HepG2 (cell line): ENCODE results near the gene CTCF. TPM values are rescaled to one million over a fixed set of nuclear protein-coding genes. Genes with fewer than 3 reads are reported as not detected.

Experiments
- DR1 ChIP-seq: sonication (generic); formaldehyde crosslinking; IDR thresholded peaks from 2 replicates; pipeline ENCODE4 v1.8.0; 2021; ENCODE audit warnings: mild to moderate bottlenecking, missing genetic modification reagents, inconsistent platforms
- DZIP1 ChIP-seq: sonication (generic); formaldehyde crosslinking; IDR thresholded peaks from 2 replicates; pipeline ENCODE4 v1.5.0; 2020; ENCODE audit warnings: mild to moderate bottlenecking, missing genetic modification reagents
- ETS1 ChIP-seq: sonication (generic); formaldehyde crosslinking; IDR thresholded peaks from 2 replicates; pipeline ENCODE4 v1.4.0; 2020; ENCODE audit warnings: missing genetic modification reagents
- FOXC1 ChIP-seq: sonication (generic); formaldehyde crosslinking; IDR thresholded peaks from 2 replicates; pipeline ENCODE4 v1.8.0; 2022; ENCODE audit warnings: mild to moderate bottlenecking, missing genetic modification reagents, borderline replicate concordance
- GABPB1 ChIP-seq: IDR thresholded peaks from 2 replicates; pipeline ENCODE4 v1.6.1; 2016; ENCODE audit warnings: mild to moderate bottlenecking, missing genetic modification reagents, moderate library complexity, missing compliant biosample characterization
- HNRNPLL ChIP-seq: fragments of 200-400 bp; formaldehyde crosslinking; IDR thresholded peaks from 2 replicates; pipeline ENCODE4 v1.6.1; 2017; ENCODE audit warnings: mild to moderate bottlenecking, low read depth, low read length; ENCODE audit not compliant: poor library complexity, severe bottlenecking
- KMT2A ChIP-seq: sonication (generic); formaldehyde crosslinking; IDR thresholded peaks from 2 replicates; pipeline ENCODE4 v1.4.0; 2020; ENCODE audit warnings: missing genetic modification reagents
- MEF2D ChIP-seq: sonication (generic); formaldehyde crosslinking; IDR thresholded peaks from 2 replicates; pipeline ENCODE4 v1.5.1; 2020; ENCODE audit warnings: mild to moderate bottlenecking, missing genetic modification reagents
- MYC ChIP-seq: sonication (generic); formaldehyde crosslinking; IDR thresholded peaks from 2 replicates; pipeline ENCODE4 v1.9.0; 2021; ENCODE audit warnings: missing genetic modification reagents, borderline replicate concordance
- SMYD3 ChIP-seq: sonication (generic); formaldehyde crosslinking; IDR thresholded peaks from 2 replicates; pipeline ENCODE4 v1.8.1; 2023; ENCODE audit warnings: mild to moderate bottlenecking, missing genetic modification reagents
- SSRP1 ChIP-seq: IDR thresholded peaks from 2 replicates; pipeline ENCODE4 v1.6.1; 2016; ENCODE audit warnings: control low read depth
- TCF12 ChIP-seq, 2 experiments: fragments of 450-650 bp in 1 of 2; sonication (generic) in 1 of 2; formaldehyde crosslinking in 1 of 2; IDR thresholded peaks; 2 replicates each; pipeline versions ENCODE4 v1.6.1 to v1.8.0; 2017 to 2022; ENCODE audit warnings: antibody characterized with exemption in 1 of 2, mild to moderate bottlenecking in 1 of 2, missing genetic modification reagents in 1 of 2, moderate library complexity in 1 of 2
- U2AF1 ChIP-seq: fragments of 200-400 bp; formaldehyde crosslinking; optimal IDR thresholded peaks from 2 replicates; pipeline ENCODE3; 2017; ENCODE audit warnings: mild to moderate bottlenecking, low read depth, low read length
- ZBTB10 ChIP-seq: sonication (generic); formaldehyde crosslinking; IDR thresholded peaks from 2 replicates; pipeline ENCODE4 v1.4.0; 2020; ENCODE audit warnings: missing genetic modification reagents, borderline replicate concordance
- ZNF180 ChIP-seq: sonication (generic); formaldehyde crosslinking; IDR thresholded peaks from 2 replicates; pipeline ENCODE4 v1.4.0; 2020; ENCODE audit warnings: low read depth, missing genetic modification reagents, borderline replicate concordance
- ZNF354B ChIP-seq: sonication (generic); formaldehyde crosslinking; IDR thresholded peaks from 2 replicates; pipeline ENCODE4 v1.8.0; 2022; ENCODE audit warnings: mild to moderate bottlenecking, missing genetic modification reagents
- ZNF451 ChIP-seq: sonication (generic); formaldehyde crosslinking; IDR thresholded peaks from 2 replicates; pipeline ENCODE4 v1.5.0; 2020; ENCODE audit warnings: mild to moderate bottlenecking, missing genetic modification reagents
- ZNF552 ChIP-seq: sonication (generic); formaldehyde crosslinking; IDR thresholded peaks from 2 replicates; pipeline ENCODE4 v1.9.0; 2022; ENCODE audit warnings: missing genetic modification reagents, mild to moderate bottlenecking, borderline replicate concordance
- ZNF563 ChIP-seq: sonication (generic); formaldehyde crosslinking; IDR thresholded peaks from 2 replicates; pipeline ENCODE4 v1.8.0; 2022; ENCODE audit warnings: mild to moderate bottlenecking, moderate library complexity, missing genetic modification reagents
- ZNF616 ChIP-seq: sonication (generic); formaldehyde crosslinking; IDR thresholded peaks from 2 replicates; pipeline ENCODE4 v1.5.0; 2020; ENCODE audit warnings: low read depth, mild to moderate bottlenecking, missing genetic modification reagents
- ZNF746 ChIP-seq: sonication (generic); formaldehyde crosslinking; IDR thresholded peaks from 2 replicates; pipeline ENCODE4 v1.8.0; 2022; ENCODE audit warnings: mild to moderate bottlenecking, missing genetic modification reagents
- ZNF747 ChIP-seq: sonication (generic); formaldehyde crosslinking; IDR thresholded peaks from 2 replicates; pipeline ENCODE4 v1.8.1; 2023; ENCODE audit warnings: missing genetic modification reagents, mild to moderate bottlenecking, borderline replicate concordance
- ZSCAN20 ChIP-seq: sonication (generic); formaldehyde crosslinking; IDR thresholded peaks from 2 replicates; pipeline ENCODE4 v1.4.0; 2020; ENCODE audit warnings: missing genetic modification reagents, mild to moderate bottlenecking, borderline replicate concordance
- polyA plus RNA-seq, 8 experiments: library from polyadenylated mRNA; depleted of rRNA in 3 of 8; stranded (reverse) in 7 of 8; unstranded in 1 of 8; fragments of >200 nt; fragmentation: Illumina TruSeq in 4 of 8; extraction: Trizol in 4 of 8; gene quantifications; 2 replicates each; pipeline versions ENCODE4 v1.2.1 to v1.2.3, GENCODE V29; 2011 to 2016; ENCODE audit warnings: low read depth in 4 of 8, missing spikeins in 1 of 8, mixed read lengths in 1 of 8; ENCODE audit not compliant: insufficient read depth in 1 of 8
- total RNA-seq, 5 experiments: library from RNA; depleted of rRNA; stranded (reverse); fragments of >200 nt; fragmentation: Illumina TruSeq; extraction: Trizol; gene quantifications; 2 replicates each; pipeline ENCODE4 v1.2.3, GENCODE V29; 2016; ENCODE audit warnings: low read depth in 1 of 5

The CTCF gene
- total and polyA plus RNA-seq, 2 of the 13 experiments (the other 11 are each of a cell fraction or from before 2014, with no cell fraction given) = 19.5 to 37.5 TPM

GRCh38 chr16:67528870-67529581 is 33.3 kb upstream of the CTCF start (continued):
- TF ChIP-seq KMT2A (peak; percentile 47; the same call in 1 of the 2 replicates), GABPB1 (CRISPR knock-in tag) (peak; percentile 66), MEF2D (CRISPR knock-in tag) (no peak), ZBTB10 (peak; percentile 24), TCF12 (IDR thresholded peaks at IDR 0.05) (no peak), TCF12 (CRISPR knock-in tag; IDR thresholded peaks at IDR 0.05) (peak; percentile 53; the same call in 1 of the 2 replicates), SSRP1 (CRISPR knock-in tag) (peak; percentile 10; the same call in 1 of the 2 replicates), U2AF1 (no peak), DZIP1 (CRISPR knock-in tag) (peak; percentile 80), ZNF746 (CRISPR knock-in tag) (no peak), ZSCAN20 (CRISPR knock-in tag) (peak; percentile 42; the same call in 1 of the 2 replicates), ZNF451 (CRISPR knock-in tag) (peak; percentile 15; the same call in 1 of the 2 replicates), ZNF552 (CRISPR knock-in tag) (0 out of 2 replicates have a peak, but pooled peaks have one; percentile 10), ZNF354B (CRISPR knock-in tag) (0 out of 2 replicates have a peak, but pooled peaks have one; percentile 68), ZNF563 (CRISPR knock-in tag) (peak; percentile 26; the same call in 1 of the 2 replicates), ETS1 (CRISPR knock-in tag) (0 out of 2 replicates have a peak, but pooled peaks have one; percentile 76), FOXC1 (CRISPR knock-in tag) (peak; percentile 65), DR1 (CRISPR knock-in tag) (no peak), ZNF747 (CRISPR knock-in tag) (peak; percentile 49; the same call in 1 of the 2 replicates), ZNF616 (CRISPR knock-in tag) (no peak), ZNF180 (CRISPR knock-in tag) (peak; percentile 74; the same call in 1 of the 2 replicates), MYC (CRISPR knock-in tag) (peak; percentile 70), HNRNPLL (peak; percentile 81), SMYD3 (0 out of 2 replicates have a peak, but pooled peaks have one; percentile 43)
